ENCODE measurements around the gene RPS4Y1.

RPS4Y1 gene

GRCh38 chrY:2846791-2847190, 5.4 kb downstream of the RPS4Y1 start:
- no peak overlapping the region for H3K27ac ChIP-seq
- H3K36me3 ChIP-seq: no peaks in the 10 kb centered on the region
- no peaks in the 10 kb centered on the region for H3K4me1 ChIP-seq
- H3K4me2 ChIP-seq: no peak overlapping the region
- H3K9ac ChIP-seq: no peak overlapping the region
- no peak for TF ChIP-seq Cebpa-rat (IDR thresholded peaks at IDR 0.05)
- H4K20me1 ChIP-seq: no peaks in the 10 kb centered on the region
- H3K4me3 ChIP-seq: no peak overlapping the region
- H3K9me3 ChIP-seq: no peaks in the 10 kb centered on the region
- H3K27me3 ChIP-seq: no peaks in the 10 kb centered on the region

- Histone ChIP-seq H3K27me3 (no peaks in the 10 kb centered on the region), H3K27ac (no peak overlapping the region), H3K4me1 (no peaks in the 10 kb centered on the region), H4K20me1 (no peaks in the 10 kb centered on the region), H3K9me3 (no peaks in the 10 kb centered on the region), H3K4me2 (no peak overlapping the region), H3K9ac (no peak overlapping the region), H3K36me3 (no peaks in the 10 kb centered on the region), H3K4me3 (no peak overlapping the region)
- no peak for TF ChIP-seq Cebpa-rat (IDR thresholded peaks at IDR 0.05)
Observed at GRCh38 chrY:2848384-2848783, 7.0 kb downstream of the RPS4Y1 start.

GRCh38 chrY:2849368-2849767, 8.0 kb downstream of the RPS4Y1 start:
- no peak overlapping the region for H3K27ac ChIP-seq
- H3K4me1 ChIP-seq: no peaks in the 10 kb centered on the region
- no peak overlapping the region for H3K4me2 ChIP-seq
- H3K4me3 ChIP-seq: no peak overlapping the region
- no peaks in the 10 kb centered on the region for H3K36me3 ChIP-seq
- no peak for TF ChIP-seq Cebpa-rat (IDR thresholded peaks at IDR 0.05)
- no peaks in the 10 kb centered on the region for H3K27me3 ChIP-seq
- no peaks in the 10 kb centered on the region for H3K9me3 ChIP-seq
- H3K9ac ChIP-seq: no peak overlapping the region
- no peaks in the 10 kb centered on the region for H4K20me1 ChIP-seq

- Histone ChIP-seq H3K4me1 (no peaks in the 10 kb centered on the region), H3K36me3 (no peaks in the 10 kb centered on the region)
- no peak for TF ChIP-seq Cebpa-rat (IDR thresholded peaks at IDR 0.05)
Observed at GRCh38 chrY:2854145-2854774, 12.9 kb downstream of the RPS4Y1 start.

GRCh38 chrY:2857068-2857467, 15.7 kb downstream of the RPS4Y1 start:
- Histone ChIP-seq H3K27ac (no peak overlapping the region), H4K20me1 (no peaks in the 10 kb centered on the region), H3K4me3 (no peak overlapping the region), H3K4me2 (no peak overlapping the region), H3K9me3 (no peaks in the 10 kb centered on the region), H3K36me3 (no peaks in the 10 kb centered on the region), H3K9ac (no peak overlapping the region), H3K27me3 (no peaks in the 10 kb centered on the region), H3K4me1 (no peaks in the 10 kb centered on the region)
- no peak for TF ChIP-seq Cebpa-rat (IDR thresholded peaks at IDR 0.05)

More at GRCh38 chrY:2854145-2854774, 12.9 kb downstream of the RPS4Y1 start:
- Histone ChIP-seq H4K20me1 (no peaks in the 10 kb centered on the region), H3K4me3 (no peak overlapping the region), H3K27ac (no peak overlapping the region), H3K4me2 (no peak overlapping the region), H3K27me3 (no peaks in the 10 kb centered on the region), H3K9ac (no peak overlapping the region), H3K9me3 (no peaks in the 10 kb centered on the region)

- H3K27ac ChIP-seq: no peak overlapping the region
- no peaks in the 10 kb centered on the region for H3K36me3 ChIP-seq
- H3K9me3 ChIP-seq: no peaks in the 10 kb centered on the region
- no peaks in the 10 kb centered on the region for H3K4me1 ChIP-seq
- no peak for TF ChIP-seq Cebpa-rat (IDR thresholded peaks at IDR 0.05)
- no peak overlapping the region for H3K9ac ChIP-seq
- H3K27me3 ChIP-seq: no peaks in the 10 kb centered on the region
- H3K4me3 ChIP-seq: no peak overlapping the region
- no peak overlapping the region for H3K4me2 ChIP-seq
- no peaks in the 10 kb centered on the region for H4K20me1 ChIP-seq
Observed at GRCh38 chrY:2857686-2858085, 16.3 kb downstream of the RPS4Y1 start.

GRCh38 chrY:2859782-2860181, 18.4 kb downstream of the RPS4Y1 start:
- Histone ChIP-seq H3K9ac (no peak overlapping the region), H3K4me2 (no peak overlapping the region), H3K27me3 (no peaks in the 10 kb centered on the region), H3K9me3 (no peaks in the 10 kb centered on the region), H3K4me1 (no peaks in the 10 kb centered on the region), H3K4me3 (no peak overlapping the region), H3K36me3 (no peaks in the 10 kb centered on the region), H4K20me1 (no peaks in the 10 kb centered on the region), H3K27ac (no peak overlapping the region)
- TF ChIP-seq Cebpa-rat (IDR thresholded peaks at IDR 0.05): no peak

GRCh38 chrY:2860511-2860910, 19.1 kb downstream of the RPS4Y1 start:
- H3K9ac ChIP-seq: no peak overlapping the region
- no peaks in the 10 kb centered on the region for H3K9me3 ChIP-seq
- no peak for TF ChIP-seq Cebpa-rat (IDR thresholded peaks at IDR 0.05)
- no peaks in the 10 kb centered on the region for H3K27me3 ChIP-seq
- H3K4me3 ChIP-seq: no peak overlapping the region
- H3K4me2 ChIP-seq: no peak overlapping the region
- no peak overlapping the region for H3K27ac ChIP-seq
- H3K4me1 ChIP-seq: no peaks in the 10 kb centered on the region
- no peaks in the 10 kb centered on the region for H4K20me1 ChIP-seq
- no peaks in the 10 kb centered on the region for H3K36me3 ChIP-seq

GRCh38 chrY:2866581-2866980, 25.2 kb downstream of the RPS4Y1 start:
- Histone ChIP-seq H3K9me3 (no peaks in the 10 kb centered on the region), H3K27me3 (no peaks in the 10 kb centered on the region), H3K9ac (no peak overlapping the region), H3K4me3 (no peak overlapping the region), H4K20me1 (no peaks in the 10 kb centered on the region), H3K36me3 (no peaks in the 10 kb centered on the region), H3K4me1 (no peaks in the 10 kb centered on the region), H3K4me2 (no peak overlapping the region), H3K27ac (no peak overlapping the region)
- no peak for TF ChIP-seq Cebpa-rat (IDR thresholded peaks at IDR 0.05)

- no peaks in the 10 kb centered on the region for H3K27me3 ChIP-seq
- H3K4me3 ChIP-seq: no peak overlapping the region
- no peak overlapping the region for H3K27ac ChIP-seq
- H3K9me3 ChIP-seq: no peaks in the 10 kb centered on the region
- no peak for TF ChIP-seq Cebpa-rat (IDR thresholded peaks at IDR 0.05)
- no peaks in the 10 kb centered on the region for H3K4me1 ChIP-seq
- no peak overlapping the region for H3K4me2 ChIP-seq
- no peaks in the 10 kb centered on the region for H4K20me1 ChIP-seq
- H3K9ac ChIP-seq: no peak overlapping the region
- H3K36me3 ChIP-seq: no peaks in the 10 kb centered on the region
Observed at GRCh38 chrY:2867469-2867868, 26.1 kb downstream of the RPS4Y1 start.
